Spleen (tissue), 11 donors: ENCODE data around the gene FADS3. TPM values are rescaled to one million over a fixed set of nuclear protein-coding genes. Genes with fewer than 3 reads are reported as not detected.

Source experiments
- DNase-seq: peaks from one replicate; pipeline ENCODE4 v3.0.0-alpha.2; 2020
- H3K27ac ChIP-seq, 8 donors: fragments of 200-600 bp; sonication (generic) in 7 of 8; 1 replicate in 4 of 8; 2 replicates in 4 of 8; pipeline versions ENCODE4 v1.5.0 to v1.8.0; 2016 to 2021; ENCODE audit warnings: inconsistent platforms in 4 of 8, mild to moderate bottlenecking in 4 of 8, moderate library complexity in 1 of 8
- H3K27me3 ChIP-seq, 7 donors: fragments of 200-600 bp; sonication (generic) in 6 of 7; replicated peaks in 1 of 7; 1 replicate in 4 of 7; 2 replicates in 3 of 7; pipeline versions ENCODE4 v1.5.0 to v1.8.0; 2016 to 2021; ENCODE audit warnings: inconsistent platforms in 3 of 7, mild to moderate bottlenecking in 1 of 7
- H3K36me3 ChIP-seq, 6 donors: fragments of 200-600 bp; sonication (generic) in 5 of 6; 1 replicate in 4 of 6; 2 replicates in 2 of 6; pipeline versions ENCODE4 v1.5.0 to v1.8.0; 2016 to 2021; ENCODE audit warnings: inconsistent platforms in 2 of 6
- H3K4me1 ChIP-seq, 6 donors: fragments of 200-600 bp; sonication (generic) in 5 of 6; 1 replicate in 3 of 6; 2 replicates in 3 of 6; pipeline versions ENCODE4 v1.5.0 to v1.8.0; 2016 to 2021; ENCODE audit warnings: inconsistent platforms in 3 of 6
- H3K4me3 ChIP-seq, 8 donors: fragments of 200-600 bp; sonication (generic) in 7 of 8; 1 replicate in 4 of 8; 2 replicates in 4 of 8; pipeline versions ENCODE4 v1.5.0 to v1.8.0; 2016 to 2021; ENCODE audit warnings: inconsistent platforms in 4 of 8, mild to moderate bottlenecking in 4 of 8, moderate library complexity in 2 of 8
- H3K9me3 ChIP-seq, 8 donors: fragments of 200-600 bp; sonication (generic) in 7 of 8; 1 replicate in 4 of 8; 2 replicates in 4 of 8; pipeline versions ENCODE4 v1.5.0 to v1.8.0; 2016 to 2021; ENCODE audit warnings: inconsistent platforms in 4 of 8
- CTCF ChIP-seq, 11 experiments: fragments of 200-600 bp in 7 of 11; fragments of 450-650 bp in 4 of 11; sonication (generic) in 4 of 11; IDR thresholded peaks in 8 of 11; conservative IDR thresholded peaks in 3 of 11; 1 replicate in 7 of 11; 2 replicates in 4 of 11; pipeline versions ENCODE4 v1.4.0 to v1.8.0; 2016 to 2021; ENCODE audit warnings: antibody characterized with exemption in 11 of 11, inconsistent platforms in 4 of 11, mild to moderate bottlenecking in 1 of 11
- POLR2A ChIP-seq, 3 donors: fragments of 450-650 bp; IDR thresholded peaks; one replicate each; pipeline ENCODE4 v1.5.1; 2017; ENCODE audit warnings: antibody characterized with exemption in 3 of 3, mild to moderate bottlenecking in 1 of 3
- POLR2AphosphoS5 ChIP-seq, 3 donors: sonication (generic); formaldehyde crosslinking; IDR thresholded peaks; one replicate each; pipeline ENCODE4 v1.5.1; 2017; ENCODE audit warnings: antibody characterized with exemption in 3 of 3
- WGBS, 5 donors: extraction: QIAGEN DNeasy Blood & Tissue Kit in 3 of 5; methylation state at CpG; one replicate each; pipeline versions ENCODE4 v1.1.5 to v1.1.7; 2013 to 2018; 5-methylcytosine and 5-hydroxymethylcytosine counted together
- intact Hi-C: fragments of 100-400 bp; cut with DNase I; formaldehyde crosslinking; loops from one replicate; pipeline ENCODE4 v1.15.0; 2023; ENCODE audit warnings: low total_unique reads
- polyA plus RNA-seq, 3 donors: library from polyadenylated mRNA; stranded (reverse); fragments of 200-250 nt; gene quantifications; one replicate each; pipeline ENCODE4 v1.2.1, GENCODE V29; 2013
- total RNA-seq, 7 donors: library from RNA; depleted of rRNA in 3 of 7; stranded (reverse); fragments of >200 nt in 3 of 7; fragmentation: NEBNext Ultra II Directional in 4 of 7; extraction: Animal tissue kit (Norgen Biotek cat#: 25700) in 4 of 7; gene quantifications; one replicate each; pipeline versions ENCODE4 v1.1.0 to v1.2.1, GENCODE V29; 2016 to 2021
- donor health status: healthy with polysubstance abuse.
- donor health status: DM: no; HTN: no; CAD: no; lungs with moderate emphysema.
- donor health status: DM: no; HTN: no; CAD: no.
- donor health status: Bipolar disorder and iron deficiency.
- donor health status: healthy.
- donor health status: DM: no; HTN: no; CAD: no.
- donor health status: DM: yes; HTN: yes; CAD: no.

FADS3 gene
- total and polyA plus RNA-seq, 10 donors: 26.3 to 63.6 (median 38.5) TPM

GRCh38 chr11:61917334-61918109, 26.2 kb upstream of the FADS3 start, which contains the start of gene RAB3IL1:
Gene RAB3IL1 (minus strand): TSS chr11:61917566. CDS start chr11:61917367, 199 bp downstream.
- no peaks in the 10 kb centered on the region for H3K9me3 ChIP-seq
- peak within 1 kb of the TSS in 7 of 8 donors; percentile 67 to 82 (median 73) for H3K27ac ChIP-seq
- DNase-seq: peak; percentile 84
- H3K4me3 ChIP-seq: peak within 1 kb of the TSS; percentile 40 to 79 (median 52)
- intact Hi-C loops: no loop called here
- peaks cover 0 to 73% (median 48%) of the 10 kb centered on the region in 6 donors for H3K4me1 ChIP-seq
- WGBS, 5 donors: 4 to 9% (median 4%) methylated on average over 27 to 74 of the region's 74 CpGs
- peak; percentile 57 to 69 (median 62) for TF ChIP-seq POLR2AphosphoS5 (IDR thresholded peaks at IDR 0.05)
- TF ChIP-seq CTCF (IDR thresholded peaks at IDR 0.05 in 8 of 11, conservative IDR thresholded peaks at IDR 0.05 in 3 of 11): no peak
- no peak for TF ChIP-seq POLR2A (IDR thresholded peaks at IDR 0.05)
- no peaks in the 10 kb centered on the region for H3K36me3 ChIP-seq
- H3K27me3 ChIP-seq: peaks cover 0 to 51% (median 22%) of the 10 kb centered on the region in 7 donors

- H3K27ac ChIP-seq: peak overlapping the region in 7 of 8 donors; percentile 67 to 82 (median 73)
- peaks cover 5 to 73% (median 48%) of the 10 kb centered on the region in 6 donors for H3K4me1 ChIP-seq
- peaks cover 0 to 51% (median 22%) of the 10 kb centered on the region in 7 donors for H3K27me3 ChIP-seq
- H3K4me3 ChIP-seq: peak overlapping the region; percentile 40 to 79 (median 52)
- TF ChIP-seq POLR2AphosphoS5 (IDR thresholded peaks at IDR 0.05) (no peak), CTCF (IDR thresholded peaks at IDR 0.05 in 8 of 11, conservative IDR thresholded peaks at IDR 0.05 in 3 of 11) (no peak), POLR2A (IDR thresholded peaks at IDR 0.05) (no peak)
- no peaks in the 10 kb centered on the region for H3K9me3 ChIP-seq
- no peaks in the 10 kb centered on the region for H3K36me3 ChIP-seq
- no peak for DNase-seq
- 4 to 9% (median 5%) methylated on average over 14 to 32 of the region's 32 CpGs for WGBS, 5 donors
- intact Hi-C loops: no loop called here
Measured at GRCh38 chr11:61916737-61917333, 25.5 kb upstream of the FADS3 start.

- intact Hi-C loops: no loop called here
- no peak for DNase-seq
- H3K27me3 ChIP-seq: peaks cover 0 to 47% (median 22%) of the 10 kb centered on the region in 7 donors
- 78 to 95% (median 89%) methylated on average over 7 of the region's 7 CpGs for WGBS, 5 donors
- H3K9me3 ChIP-seq: no peaks in the 10 kb centered on the region
- peak overlapping the region in 3 of 8 donors; percentile 52 to 79 (median 66) for H3K4me3 ChIP-seq
- H3K27ac ChIP-seq: peak overlapping the region in 4 of 8 donors; percentile 1 to 82 (median 48)
- TF ChIP-seq POLR2A (IDR thresholded peaks at IDR 0.05) (no peak), CTCF (IDR thresholded peaks at IDR 0.05 in 8 of 11, conservative IDR thresholded peaks at IDR 0.05 in 3 of 11) (no peak), POLR2AphosphoS5 (IDR thresholded peaks at IDR 0.05) (no peak)
- peaks cover 8 to 87% (median 59%) of the 10 kb centered on the region in 6 donors for H3K4me1 ChIP-seq
- H3K36me3 ChIP-seq: no peaks in the 10 kb centered on the region
Measured at GRCh38 chr11:61914471-61915171, 23.3 kb upstream of the FADS3 start.
